Kidney tubule cell (primary cell): Measurements from ENCODE around the gene MCUB.

Experiments used
- DNase-seq: peaks from one replicate; pipeline ENCODE4 v3.0.0-alpha.2; 2018; ENCODE audit warnings: low spot score

MCUB gene

DNA sequence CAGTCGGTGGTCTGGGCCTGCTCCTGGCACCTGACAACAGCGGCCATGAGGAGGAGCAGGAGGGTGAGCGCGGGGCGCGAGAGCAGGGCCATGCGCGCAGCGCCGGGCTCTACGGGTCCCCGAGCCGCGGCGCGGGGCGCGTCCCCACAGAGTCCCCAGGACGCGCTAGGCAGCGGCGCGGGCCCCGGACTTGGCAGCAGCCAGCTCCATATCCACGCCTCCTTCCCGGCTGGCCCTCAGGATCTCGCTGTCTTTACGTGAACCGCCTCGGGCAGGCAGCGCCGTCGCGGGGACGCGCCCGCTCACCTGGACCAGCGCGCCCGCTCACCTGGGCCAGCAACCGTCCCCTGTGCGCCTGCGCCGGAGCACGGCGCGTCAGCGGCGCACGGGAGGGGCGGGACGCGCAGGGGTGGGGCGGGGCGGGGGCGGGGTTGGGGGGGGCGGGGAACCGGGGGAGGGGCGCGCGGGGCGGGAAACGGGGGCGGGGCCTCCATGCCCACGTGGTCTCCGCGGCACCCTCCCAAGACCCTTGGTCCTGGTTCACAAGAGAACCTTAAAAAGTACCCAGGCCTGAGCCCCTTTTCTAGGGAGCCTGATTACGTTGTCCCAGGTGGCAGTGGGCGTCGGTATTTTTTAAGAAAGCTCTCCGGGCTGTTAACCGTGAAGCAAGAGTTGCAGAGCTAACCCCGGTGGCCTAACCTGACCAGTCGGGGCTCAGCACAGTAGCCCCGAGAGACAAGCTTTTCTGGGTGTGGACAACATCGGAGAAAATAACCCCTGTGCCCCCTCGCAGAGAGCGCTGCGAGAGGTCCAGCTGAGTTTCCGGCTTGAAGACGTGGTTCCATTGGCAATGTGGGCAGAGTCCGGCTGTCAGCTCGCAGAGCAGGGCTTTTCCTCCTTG, 169.9 kb downstream of the MCUB start, which contains the start of gene PLA2G12A:
PLA2G12A (minus strand) TSS at position 353 of the 901 bp plus-strand sequence; CDS start at position 92, 261 bp downstream.
- peak; percentile 94 for DNase-seq

GRCh38 chr4:109730619-109731545, 170.8 kb downstream of the MCUB start:
- DNase-seq: no peak

- DNase-seq: no peak
These were observed 173.7 kb downstream of the MCUB start for GRCh38 chr4:109733728-109734127.

- DNase-seq: peak; percentile 49
These were observed 175.7 kb downstream of the MCUB start for GRCh38 chr4:109735566-109736365.
